ENCODE data around the gene ATG13. TPM values are rescaled to one million over a fixed set of nuclear protein-coding genes. Genes with fewer than 3 reads are reported as not detected.

Gene ATG13
- total and polyA plus RNA-seq, 2 of the 8 experiments (the other 6 are each of a cell fraction or from before 2014, with no cell fraction given), result 65.0 to 77.4 TPM

- TF ChIP-seq HDAC2 (IDR thresholded peaks at IDR 0.05; ENCODE audit: borderline replicate concordance in 1 of 2, low read depth in 2 of 2, low read length in 2 of 2) (peak; percentile 21 to 73; a peak in 2 of 4 replicates), EZH2 (IDR thresholded peaks at IDR 0.05; ENCODE audit: low read depth, low read length, severe bottlenecking) (no peak), KDM5A (IDR thresholded peaks at IDR 0.05; ENCODE audit: low read length) (peak; percentile 76), RAD21 (IDR thresholded peaks at IDR 0.05 in 1 of 2, conservative IDR thresholded peaks at IDR 0.05 in 1 of 2; ENCODE audit: low read depth in 2 of 2, low read length in 2 of 2) (peak; percentile 34 to 54; a peak in 3 of 4 replicates), KDM4A (IDR thresholded peaks at IDR 0.05; ENCODE audit: low read depth, low read length, severe bottlenecking) (peak; percentile 34), CHD1 (IDR thresholded peaks at IDR 0.05; ENCODE audit: low read depth, low read length) (peak; percentile 46; the same call in 1 of the 2 replicates), POLR2A (IDR thresholded peaks at IDR 0.05; ENCODE audit: control extremely low read depth in 1 of 2, low read depth in 2 of 2, low read length in 2 of 2) (peak in 1 of 2 experiments; percentile 86; a peak in 2 of 3 replicates), CBX5 (IDR thresholded peaks at IDR 0.05; ENCODE audit: low read depth, low read length) (no peak), TCF12 (IDR thresholded peaks at IDR 0.05; ENCODE audit: low read depth, low read length) (no peak), TAF7 (optimal IDR thresholded peaks at IDR 0.05; ENCODE audit: borderline replicate concordance, low read depth, low read length) (peak; percentile 27)
Measured at GRCh38 chr11:46617134-46617971, at the start of gene ATG13, which contains the start of gene HARBI1 (continued).

All from H1 (cell line).